Measurements from ENCODE around the gene ULBP2. TPM values are rescaled to one million over a fixed set of nuclear protein-coding genes. Genes with fewer than 3 reads are reported as not detected.
A peak's percentile ranks its signal among the peaks of the same experiment; 100 is the strongest.

The ULBP2 gene
- total RNA-seq, result under 1 TPM; 0.32 to 0.43 TPM

GRCh38 chr6:149941583-149942460, at the start of gene ULBP2:
Gene ULBP2, plus strand, starts transcription at chr6:149942014. Its CDS starts 59 bp downstream, at chr6:149942073.
- CTCF ChIA-PET, result no interaction called here
- DNase-seq (peak; percentile 91), ATAC-seq (peak; percentile 92)
- Mint-ChIP-seq H3K27me3 (peaks cover 51% of the 10 kb centered on the region), H3K9me3 (ENCODE audit: low read depth) (no peaks in the 10 kb centered on the region), H3K27ac (no peak within 1 kb of the TSS), H3K4me3 (peak within 1 kb of the TSS; percentile 77), H3K4me1 (peaks cover 25% of the 10 kb centered on the region), H3K36me3 (ENCODE audit: low read depth) (no peaks in the 10 kb centered on the region)
- intact Hi-C loops (cut with DNase I, micrococcal nuclease), result loop anchor here (1.0 to 2.0 kb wide), 2 partner anchors 21 to 65 kb away; partner anchors contain the start of gene ULBP1 (in 2 of the 2)
- POLR2A ChIA-PET, result no interaction called here

GRCh38 chr6:149895048-149895590, 46.7 kb upstream of the ULBP2 start:
- POLR2A ChIA-PET, result no interaction called here
- Mint-ChIP-seq H3K4me3 (no peak overlapping the region), H3K36me3 (ENCODE audit: low read depth) (no peaks in the 10 kb centered on the region), H3K4me1 (peaks cover 15% of the 10 kb centered on the region), H3K27me3 (peaks cover 6% of the 10 kb centered on the region), H3K27ac (no peak overlapping the region), H3K9me3 (ENCODE audit: low read depth) (no peaks in the 10 kb centered on the region)
- DNase-seq (no peak), ATAC-seq (no peak)
- intact Hi-C loops (cut with DNase I, micrococcal nuclease), result no loop called here
- CTCF ChIA-PET, result interaction anchor here (0.6 kb wide), 1 partner anchor 645 kb away, joined by 3 read pairs; no protein-coding TSS in a partner anchor

GRCh38 chr6:149895833-149896271, 46.0 kb upstream of the ULBP2 start:
- ChIA-PET POLR2A (no interaction called here), CTCF (no interaction called here)
- intact Hi-C loops (cut with DNase I, micrococcal nuclease), result no loop called here
- no peak overlapping the region for H3K4me3 Mint-ChIP-seq
- peak overlapping the region; percentile 23 for H3K27ac Mint-ChIP-seq
- H3K36me3 Mint-ChIP-seq (ENCODE audit: low read depth), result no peaks in the 10 kb centered on the region
- peaks cover 15% of the 10 kb centered on the region for H3K4me1 Mint-ChIP-seq
- no peaks in the 10 kb centered on the region for H3K9me3 Mint-ChIP-seq (ENCODE audit: low read depth)
- DNase-seq, result peak; percentile 67
- peaks cover 6% of the 10 kb centered on the region for H3K27me3 Mint-ChIP-seq
- ATAC-seq, result peak; percentile 98

GRCh38 chr6:149896491-149896890, 45.3 kb upstream of the ULBP2 start:
- ChIA-PET CTCF (interaction anchor here (0.7 to 0.9 kb wide), 2 partner anchors 30 to 111 kb away, joined by 3 read pairs; no protein-coding TSS in a partner anchor), POLR2A (no interaction called here)
- Mint-ChIP-seq H3K27me3 (peaks cover 7% of the 10 kb centered on the region), H3K27ac (no peak overlapping the region), H3K4me3 (no peak overlapping the region), H3K4me1 (peaks cover 15% of the 10 kb centered on the region), H3K36me3 (ENCODE audit: low read depth) (no peaks in the 10 kb centered on the region), H3K9me3 (ENCODE audit: low read depth) (no peaks in the 10 kb centered on the region)
- DNase-seq, result no peak
- intact Hi-C loops (cut with DNase I, micrococcal nuclease), result no loop called here
- peak; percentile 57 for ATAC-seq

- H3K27ac Mint-ChIP-seq, result no peak overlapping the region
- no peak for DNase-seq
- no peaks in the 10 kb centered on the region for H3K36me3 Mint-ChIP-seq (ENCODE audit: low read depth)
- CTCF ChIA-PET, result interaction anchor here (0.9 kb wide), 1 partner anchor 31 kb away, joined by 3 read pairs; no protein-coding TSS in a partner anchor
- H3K4me3 Mint-ChIP-seq, result no peak overlapping the region
- peaks cover 9% of the 10 kb centered on the region for H3K27me3 Mint-ChIP-seq
- POLR2A ChIA-PET, result no interaction called here
- intact Hi-C loops (cut with DNase I, micrococcal nuclease), result no loop called here
- no peaks in the 10 kb centered on the region for H3K9me3 Mint-ChIP-seq (ENCODE audit: low read depth)
- H3K4me1 Mint-ChIP-seq, result peaks cover 15% of the 10 kb centered on the region
- ATAC-seq, result no peak
Measured at GRCh38 chr6:149897015-149897697, 44.7 kb upstream of the ULBP2 start.

GRCh38 chr6:149897855-149898744, 43.7 kb upstream of the ULBP2 start, which contains the start of gene RAET1E:
Gene RAET1E, minus strand, starts transcription at chr6:149898113. Its CDS starts 7,212 bp downstream, at chr6:149890901.
- ATAC-seq (no peak), DNase-seq (no peak)
- Mint-ChIP-seq H3K27ac (no peak within 1 kb of the TSS), H3K4me3 (no peak within 1 kb of the TSS), H3K36me3 (ENCODE audit: low read depth) (no peaks in the 10 kb centered on the region), H3K9me3 (ENCODE audit: low read depth) (no peaks in the 10 kb centered on the region), H3K4me1 (peaks cover 15% of the 10 kb centered on the region), H3K27me3 (peaks cover 9% of the 10 kb centered on the region)
- CTCF ChIA-PET, result no interaction called here
- POLR2A ChIA-PET, result no interaction called here
- intact Hi-C loops (cut with DNase I, micrococcal nuclease), result no loop called here

GRCh38 chr6:149898966-149899365, 42.8 kb upstream of the ULBP2 start:
- ATAC-seq, result no peak
- Mint-ChIP-seq H3K27ac (no peak overlapping the region), H3K27me3 (peaks cover 9% of the 10 kb centered on the region), H3K9me3 (ENCODE audit: low read depth) (no peaks in the 10 kb centered on the region), H3K4me1 (peaks cover 15% of the 10 kb centered on the region), H3K4me3 (no peak overlapping the region), H3K36me3 (ENCODE audit: low read depth) (no peaks in the 10 kb centered on the region)
- ChIA-PET CTCF (no interaction called here), POLR2A (no interaction called here)
- no peak for DNase-seq
- intact Hi-C loops (cut with DNase I, micrococcal nuclease), result no loop called here

- peaks cover 5% of the 10 kb centered on the region for H3K27me3 Mint-ChIP-seq
- DNase-seq (no peak), ATAC-seq (no peak)
- no peaks in the 10 kb centered on the region for H3K36me3 Mint-ChIP-seq (ENCODE audit: low read depth)
- CTCF ChIA-PET, result interaction anchor here (0.8 kb wide), 1 partner anchor 82 kb away, joined by 3 read pairs; no protein-coding TSS in a partner anchor
- H3K4me3 Mint-ChIP-seq, result no peak overlapping the region
- H3K9me3 Mint-ChIP-seq (ENCODE audit: low read depth), result no peaks in the 10 kb centered on the region
- H3K27ac Mint-ChIP-seq, result no peak overlapping the region
- peaks cover 15% of the 10 kb centered on the region for H3K4me1 Mint-ChIP-seq
- POLR2A ChIA-PET, result no interaction called here
- intact Hi-C loops (cut with DNase I, micrococcal nuclease), result no loop called here
Measured at GRCh38 chr6:149899486-149899885, 42.3 kb upstream of the ULBP2 start.

GRCh38 chr6:149899926-149900619, 41.7 kb upstream of the ULBP2 start:
- intact Hi-C loops (cut with DNase I, micrococcal nuclease), result no loop called here
- no peak overlapping the region for H3K4me3 Mint-ChIP-seq
- ATAC-seq (no peak), DNase-seq (no peak)
- no peaks in the 10 kb centered on the region for H3K9me3 Mint-ChIP-seq (ENCODE audit: low read depth)
- H3K27me3 Mint-ChIP-seq, result peaks cover 3% of the 10 kb centered on the region
- no peak overlapping the region for H3K27ac Mint-ChIP-seq
- H3K4me1 Mint-ChIP-seq, result peaks cover 15% of the 10 kb centered on the region
- POLR2A ChIA-PET, result no interaction called here
- CTCF ChIA-PET, result interaction anchor here (0.8 kb wide), 1 partner anchor 83 kb away, joined by 3 read pairs; no protein-coding TSS in a partner anchor
- H3K36me3 Mint-ChIP-seq (ENCODE audit: low read depth), result no peaks in the 10 kb centered on the region

- CTCF ChIA-PET, result interaction anchor here (0.8 kb wide), 1 partner anchor 84 kb away, joined by 3 read pairs; no protein-coding TSS in a partner anchor
- intact Hi-C loops (cut with DNase I, micrococcal nuclease), result no loop called here
Measured at GRCh38 chr6:149900620-149901443, 41.0 kb upstream of the ULBP2 start.

More at GRCh38 chr6:149900620-149901443, 41.0 kb upstream of the ULBP2 start:
- no peak overlapping the region for H3K4me3 Mint-ChIP-seq
- no peaks in the 10 kb centered on the region for H3K36me3 Mint-ChIP-seq (ENCODE audit: low read depth)
- H3K27me3 Mint-ChIP-seq, result peaks cover 3% of the 10 kb centered on the region
- ATAC-seq (no peak), DNase-seq (no peak)
- POLR2A ChIA-PET, result no interaction called here
- H3K27ac Mint-ChIP-seq, result no peak overlapping the region
- H3K4me1 Mint-ChIP-seq, result peaks cover 12% of the 10 kb centered on the region
- H3K9me3 Mint-ChIP-seq (ENCODE audit: low read depth), result no peaks in the 10 kb centered on the region

Measured in activated CD4-positive, alpha-beta T cell treated with anti-CD3 and anti-CD28 coated beads for 36 hours (primary cell).